GM12878 (cell line): ENCODE data around the gene UMPS. TPM values are rescaled to one million over a fixed set of nuclear protein-coding genes. Genes with fewer than 3 reads are reported as not detected.

Source experiments
- ATAC-seq: fragments of 200-7000 bp; cut with Tn5 transposase; 3 replicates; pipeline ENCODE4 v1.9.1; 2020; ENCODE audit warnings: mild to moderate bottlenecking, moderate library complexity
- BruUV-seq: library from RNA; stranded (reverse); fragments of 400-500 nt; replicated peaks from 2 replicates; lab custom pipeline; 2021; lab: Mats Ljungman, UMichigan
- CTCF ChIA-PET: fragments of 300-600 bp; sonication (Branson Sonifier 250); formaldehyde crosslinking; extraction: SDS; loops from one replicate; lab custom pipeline; 2021; ENCODE audit warnings: inconsistent platforms; lab: Yijun Ruan, JAX
- POLR2A ChIA-PET: fragments of 350-600 bp; formaldehyde crosslinking; extraction: SDS; loops from one replicate; lab custom pipeline; 2021; ENCODE audit warnings: inconsistent platforms; lab: Charles Lee
- RAD21 ChIA-PET: fragments of 300-600 bp; sonication (Branson Sonifier 250); formaldehyde crosslinking; loops from one replicate; lab custom pipeline; 2023; ENCODE audit warnings: antibody characterized with exemption; ENCODE audit not compliant: unreplicated experiment; lab: Charles Lee
- SMC1A ChIA-PET: fragments of 300-600 bp; sonication (Branson Sonifier 250); formaldehyde crosslinking; loops from one replicate; lab custom pipeline; 2023; ENCODE audit not compliant: unreplicated experiment, uncharacterized antibody; lab: Charles Lee
- DNase-seq: peaks from one replicate; pipeline ENCODE4 v3.0.0-alpha.2; 2011; ENCODE audit warnings: low read depth, low spot score
- FAIRE-seq: peaks from 3 replicates; lab custom pipeline; 2011; peaks lifted over from hg19 to GRCh38; lab: Jason Lieb, UNC
- H2AFZ ChIP-seq: 2 replicates; pipeline ENCODE4 v1.6.0; 2011; ENCODE audit warnings: low read depth, low read length, control low read depth; ENCODE audit not compliant: control insufficient read depth
- H3K27ac ChIP-seq: 2 replicates; pipeline ENCODE4 v1.5.1; 2011; ENCODE audit warnings: control low read depth; ENCODE audit not compliant: control insufficient read depth, insufficient read depth
- H3K27me3 ChIP-seq, 2 experiments: replicated peaks in 1 of 2; 2 replicates each; pipeline versions ENCODE4 v1.6.0 to v1.6.1; 2011; ENCODE audit warnings: low read length in 1 of 2; ENCODE audit not compliant: control insufficient read depth in 2 of 2, insufficient read depth in 2 of 2
- H3K36me3 ChIP-seq, 2 experiments: 2 replicates each; pipeline ENCODE4 v1.5.1; 2011; ENCODE audit warnings: low read length in 1 of 2; ENCODE audit not compliant: control insufficient read depth in 2 of 2, insufficient read depth in 2 of 2
- H3K4me1 ChIP-seq: 2 replicates; pipeline ENCODE4 v1.6.1; 2011; ENCODE audit warnings: mild to moderate bottlenecking, low read length, moderate library complexity, mixed read lengths; ENCODE audit not compliant: control insufficient read depth, insufficient read depth
- H3K4me2 ChIP-seq: 2 replicates; pipeline ENCODE4 v1.6.0; 2011; ENCODE audit warnings: control low read depth; ENCODE audit not compliant: control insufficient read depth, insufficient read depth
- H3K4me3 ChIP-seq: fragments of 200-600 bp; sonication (generic); 2 replicates; pipeline ENCODE4 v1.5.1; 2016
- H3K79me2 ChIP-seq: 2 replicates; pipeline ENCODE4 v1.6.0; 2011; ENCODE audit warnings: low read length; ENCODE audit not compliant: control insufficient read depth, insufficient read depth
- H3K9ac ChIP-seq: 2 replicates; pipeline ENCODE4 v1.8.0; 2011; ENCODE audit warnings: low read length, control low read depth, mixed read lengths; ENCODE audit not compliant: control insufficient read depth, insufficient read depth
- H3K9me3 ChIP-seq: replicated peaks from 3 replicates; pipeline ENCODE4 v1.5.1; 2011; ENCODE audit warnings: mild to moderate bottlenecking, low read length; ENCODE audit not compliant: control insufficient read depth, insufficient read depth
- H4K20me1 ChIP-seq: 2 replicates; pipeline ENCODE4 v1.6.0; 2011; ENCODE audit not compliant: control insufficient read depth, insufficient read depth
- CHD2 ChIP-seq: IDR thresholded peaks from 2 replicates; pipeline ENCODE4 v1.6.1; 2011; ENCODE audit warnings: low read depth, low read length, improper control_type of control experiment, borderline replicate concordance
- ELK1 ChIP-seq: IDR thresholded peaks from 2 replicates; pipeline ENCODE4 v1.6.1; 2012; ENCODE audit warnings: low read depth, low read length, improper control_type of control experiment
- EP300 ChIP-seq, 2 experiments: fragments of 150-350 bp in 1 of 2; IDR thresholded peaks; 2 replicates each; pipeline ENCODE4 v1.6.1; 2011 to 2012; ENCODE audit warnings: low read depth in 2 of 2, low read length in 2 of 2, borderline replicate concordance in 1 of 2, improper control_type of control experiment in 1 of 2, inconsistent platforms in 1 of 2; ENCODE audit not compliant: control insufficient read depth in 1 of 2
- FOS ChIP-seq: IDR thresholded peaks from 3 replicates; pipeline ENCODE4 v1.6.1; 2011; ENCODE audit warnings: borderline replicate concordance; ENCODE audit not compliant: insufficient read length; ENCODE audit errors: extremely low read depth
- GABPA ChIP-seq: IDR thresholded peaks from 2 replicates; pipeline ENCODE4 v1.6.1; 2014; ENCODE audit warnings: antibody characterized with exemption, low read depth, mild to moderate bottlenecking, inconsistent platforms
- IRF4 ChIP-seq: IDR thresholded peaks from 2 replicates; pipeline ENCODE4 v1.6.1; 2011; ENCODE audit warnings: low read depth, low read length
- KLF5 ChIP-seq: fragments of 450-650 bp; IDR thresholded peaks from 2 replicates; pipeline ENCODE4 v1.6.1; 2014; ENCODE audit warnings: mild to moderate bottlenecking; ENCODE audit not compliant: partially characterized antibody
- MEF2B ChIP-seq: fragments of 450-650 bp; IDR thresholded peaks from 2 replicates; pipeline ENCODE4 v1.6.1; 2018; ENCODE audit warnings: mild to moderate bottlenecking, moderate library complexity; ENCODE audit not compliant: partially characterized antibody, poor library complexity, severe bottlenecking
- MTA2 ChIP-seq: fragments of 450-650 bp; IDR thresholded peaks from 2 replicates; pipeline ENCODE4 v1.6.1; 2016; ENCODE audit warnings: low read depth, mild to moderate bottlenecking, moderate library complexity
- MYB ChIP-seq: fragments of 150-350 bp; IDR thresholded peaks from 2 replicates; pipeline ENCODE4 v1.6.1; 2014; ENCODE audit warnings: mild to moderate bottlenecking, low read depth, low read length, borderline replicate concordance
- MYC ChIP-seq: IDR thresholded peaks from 2 replicates; pipeline ENCODE4 v1.6.1; 2011; ENCODE audit warnings: mild to moderate bottlenecking, low read length, moderate library complexity, inconsistent platforms; ENCODE audit not compliant: insufficient read depth, insufficient replicate concordance, insufficient read length, severe bottlenecking
- PAX5 ChIP-seq: IDR thresholded peaks from 2 replicates; pipeline ENCODE4 v1.6.1; 2011; ENCODE audit warnings: low read depth, low read length, borderline replicate concordance
- PBX3 ChIP-seq: IDR thresholded peaks from 2 replicates; pipeline ENCODE4 v1.6.1; 2011; ENCODE audit warnings: mild to moderate bottlenecking, low read depth, low read length, moderate library complexity; ENCODE audit not compliant: insufficient replicate concordance
- POLR2A ChIP-seq: IDR thresholded peaks from 2 replicates; pipeline ENCODE4 v1.6.1; 2011; ENCODE audit warnings: low read depth, mild to moderate bottlenecking, low read length
- POLR2AphosphoS5 ChIP-seq: IDR thresholded peaks from 2 replicates; pipeline ENCODE4 v1.6.1; 2011; ENCODE audit warnings: mild to moderate bottlenecking, low read length, inconsistent platforms
- RUNX3 ChIP-seq: IDR thresholded peaks from 2 replicates; pipeline ENCODE4 v1.6.1; 2012; ENCODE audit warnings: low read length, inconsistent platforms
- SRF ChIP-seq, 2 experiments: IDR thresholded peaks; 2 replicates each; pipeline ENCODE4 v1.6.1; 2011; ENCODE audit warnings: low read depth in 2 of 2, low read length in 2 of 2, mild to moderate bottlenecking in 1 of 2, moderate library complexity in 1 of 2
- SUZ12 ChIP-seq: fragments of 200-600 bp; sonication (generic); IDR thresholded peaks from one replicate; pipeline ENCODE4 v1.6.1; 2018; ENCODE audit warnings: antibody characterized with exemption, mild to moderate bottlenecking; ENCODE audit not compliant: unreplicated experiment
- ZBTB33 ChIP-seq: fragments of 450-650 bp; IDR thresholded peaks from 2 replicates; pipeline ENCODE4 v1.6.1; 2017; ENCODE audit warnings: mild to moderate bottlenecking
- WGBS: methylation state at CpG from one replicate; pipeline ENCODE4 v1.1.6; 2016; ENCODE audit warnings: low lambda C conversion rate; ENCODE audit not compliant: insufficient replicate concordance, insufficient coverage; ENCODE audit errors: missing lambda C conversion rate; 5-methylcytosine and 5-hydroxymethylcytosine counted together
- in situ Hi-C: fragments of 300-500 bp; cut with MboI; formaldehyde crosslinking; loops from 9 replicates; pipeline ENCODE4 v1.14.3; 2018; ENCODE audit warnings: mixed read lengths
- intact Hi-C: fragments of 100-400 bp; cut with micrococcal nuclease; formaldehyde crosslinking; loops from one replicate; pipeline ENCODE4 v1.14.2; 2022; ENCODE audit not compliant: unreplicated experiment
- polyA plus RNA-seq, 11 experiments: library from polyadenylated mRNA; depleted of rRNA in 4 of 11; unstranded in 6 of 11; stranded (reverse) in 5 of 11; fragments of >200 nt; fragmentation: Nextera tagmentation in 4 of 11; fragmentation: Illumina TruSeq in 1 of 11; extraction: Ambion mirVana in 4 of 11; extraction: Trizol in 1 of 11; gene quantifications; 1 replicate in 1 of 11; 2 replicates in 10 of 11; pipeline versions ENCODE4 v1.2.1 to v1.2.3, GENCODE V29; 2011 to 2016; ENCODE audit warnings: inconsistent platforms in 2 of 11, missing spikeins in 2 of 11, low read depth in 1 of 11
- total RNA-seq, 4 experiments: library from RNA; depleted of rRNA in 3 of 4; stranded (reverse); fragments of >200 nt in 3 of 4; fragmentation: Illumina TruSeq in 1 of 4; extraction: Trizol in 1 of 4; gene quantifications; 2 replicates each; pipeline versions ENCODE4 v1.2.1 to v1.2.3, GENCODE V29; 2013 to 2021

UMPS gene
- total and polyA plus RNA-seq, 10 of the 15 experiments (the other 5 are each of a cell fraction or from before 2014, with no cell fraction given), result 30.6 to 82.8 (median 49.5) TPM

GRCh38 chr3:124784686-124785382 is 54.6 kb downstream of the UMPS start:
- Histone ChIP-seq H3K27me3 (no peaks in the 10 kb centered on the region), H3K79me2 (no peaks in the 10 kb centered on the region), H3K9ac (no peak overlapping the region), H3K4me3 (no peak overlapping the region), H4K20me1 (no peaks in the 10 kb centered on the region), H3K36me3 (no peaks in the 10 kb centered on the region), H3K4me2 (peak overlapping the region; percentile 21), H3K4me1 (peaks cover 21% of the 10 kb centered on the region), H3K9me3 (no peaks in the 10 kb centered on the region), H2AFZ (0 out of 2 replicates have a peak overlapping the region, but pooled peaks have one; percentile 5), H3K27ac (peak overlapping the region; percentile 45; the same call in 1 of the 2 replicates)
- peak; percentile 84 for ATAC-seq
- FAIRE-seq, result no peak
- CTCF ChIA-PET, result interaction anchor here (0.7 to 7.0 kb wide), 10 partner anchors 15 to 117 kb away, joined by 3 to 96 read pairs (median 4); no protein-coding TSS in a partner anchor
- intact Hi-C loops (no loop called here), in situ Hi-C loops (no loop called here)
- POLR2A ChIA-PET, result interaction anchor here (1.1 to 1.7 kb wide), 4 partner anchors 25 to 151 kb away, joined by 3 to 4 read pairs (median 4); partner anchors contain the start of gene MUC13
- BruUV-seq, result no TSS peak
- SMC1A ChIA-PET, result interaction anchor here (0.6 to 7.1 kb wide), 7 partner anchors 15 to 1045 kb away, joined by 3 to 88 read pairs (median 3); no protein-coding TSS in a partner anchor
- RAD21 ChIA-PET, result interaction anchor here (1.0 to 5.3 kb wide), 6 partner anchors 14 to 117 kb away, joined by 3 to 41 read pairs (median 6); no protein-coding TSS in a partner anchor
- 47% methylated on average over 17 of the region's 17 CpGs for WGBS
- DNase-seq, result peak; percentile 90
- TF ChIP-seq POLR2A (no peak), SUZ12 (no peak), ZBTB33 (no peak), EP300 (IDR thresholded peaks at IDR 0.05; ENCODE audit: borderline replicate concordance in 1 of 2, control insufficient read depth in 1 of 2, low read depth in 2 of 2, low read length in 2 of 2) (peak; percentile 67 to 68), MTA2 (peak; percentile 83), MEF2B (peak; percentile 87), POLR2AphosphoS5 (no peak), MYB (0 out of 2 replicates have a peak, but pooled peaks have one; percentile 33), PAX5 (no peak), SRF (IDR thresholded peaks at IDR 0.05; ENCODE audit: low read depth in 2 of 2, low read length in 2 of 2) (no peak), CHD2 (peak; percentile 52; the same call in 1 of the 2 replicates), RUNX3 (peak; percentile 83), FOS (no peak), MYC (no peak), GABPA (no peak), PBX3 (peak; percentile 75), IRF4 (no peak), KLF5 (no peak), ELK1 (no peak)
